Loucy (cell line): ENCODE measurements around the gene XYLB.

Experiments used
- EZH2phosphoT487 ChIP-seq: fragments of 200-600 bp; IDR thresholded peaks from 2 replicates; pipeline ENCODE4 v1.6.1; 2018; ENCODE audit warnings: antibody characterized with exemption, mild to moderate bottlenecking, moderate library complexity, borderline replicate concordance
- TF ChIP-seq, protein P1 (sequence below): fragments of 200-600 bp; sonication (generic); conservative IDR thresholded peaks from 2 replicates; pipeline ENCODE4 v1.5.1; 2014; ENCODE audit warnings: mild to moderate bottlenecking, antibody characterized with exemption, low read length

DNA sequence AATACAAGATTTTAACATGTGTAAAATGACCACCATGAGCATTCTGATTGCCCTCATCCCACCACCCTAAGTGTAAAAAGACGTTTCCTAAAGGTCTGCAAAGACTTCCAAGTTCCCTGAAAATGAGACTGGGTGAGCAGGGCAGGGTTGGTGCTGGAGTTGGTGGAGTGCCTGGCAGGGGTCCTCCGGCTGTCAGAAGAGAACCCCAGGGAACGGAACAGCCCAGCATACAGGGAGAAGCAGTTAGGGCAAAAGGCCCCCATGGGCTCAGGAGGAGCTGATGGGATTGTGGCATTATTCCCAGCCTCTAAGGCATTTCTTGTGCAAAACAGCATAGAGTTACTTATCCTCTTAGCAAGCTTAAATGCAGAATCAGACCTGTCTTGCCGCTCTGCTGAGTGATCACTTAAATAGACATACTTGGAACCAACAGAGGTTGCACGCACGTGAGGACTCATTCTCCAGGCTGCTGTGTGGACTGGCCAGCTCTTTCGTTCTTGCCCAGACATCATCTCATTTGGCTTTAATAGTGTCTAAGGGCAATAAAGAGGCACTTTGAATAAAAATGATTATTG, 36.0 kb downstream of the XYLB start:
- TF ChIP-seq, protein P1, sequence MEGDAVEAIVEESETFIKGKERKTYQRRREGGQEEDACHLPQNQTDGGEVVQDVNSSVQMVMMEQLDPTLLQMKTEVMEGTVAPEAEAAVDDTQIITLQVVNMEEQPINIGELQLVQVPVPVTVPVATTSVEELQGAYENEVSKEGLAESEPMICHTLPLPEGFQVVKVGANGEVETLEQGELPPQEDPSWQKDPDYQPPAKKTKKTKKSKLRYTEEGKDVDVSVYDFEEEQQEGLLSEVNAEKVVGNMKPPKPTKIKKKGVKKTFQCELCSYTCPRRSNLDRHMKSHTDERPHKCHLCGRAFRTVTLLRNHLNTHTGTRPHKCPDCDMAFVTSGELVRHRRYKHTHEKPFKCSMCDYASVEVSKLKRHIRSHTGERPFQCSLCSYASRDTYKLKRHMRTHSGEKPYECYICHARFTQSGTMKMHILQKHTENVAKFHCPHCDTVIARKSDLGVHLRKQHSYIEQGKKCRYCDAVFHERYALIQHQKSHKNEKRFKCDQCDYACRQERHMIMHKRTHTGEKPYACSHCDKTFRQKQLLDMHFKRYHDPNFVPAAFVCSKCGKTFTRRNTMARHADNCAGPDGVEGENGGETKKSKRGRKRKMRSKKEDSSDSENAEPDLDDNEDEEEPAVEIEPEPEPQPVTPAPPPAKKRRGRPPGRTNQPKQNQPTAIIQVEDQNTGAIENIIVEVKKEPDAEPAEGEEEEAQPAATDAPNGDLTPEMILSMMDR = no peak
- no peak for TF ChIP-seq EZH2phosphoT487
